A549 (cell line): Measurements from ENCODE around the gene RAP1B. TPM values are rescaled to one million over a fixed set of nuclear protein-coding genes. Genes with fewer than 3 reads are reported as not detected.

ENCODE experiments used
- ATAC-seq, 2 experiments: fragments of 200-7000 bp in 1 of 2; fragments of >200 bp in 1 of 2; cut with Nextera tagmentation in 1 of 2; cut with Tn5 transposase in 1 of 2; 3 replicates each; pipeline versions ENCODE4 v1.8.0 to v1.9.1; 2018 to 2020; ENCODE audit warnings: mild to moderate bottlenecking in 1 of 2, moderate library complexity in 1 of 2
- CTCF ChIA-PET: fragments of 300-600 bp; sonication (Branson Sonifier 250); formaldehyde crosslinking; extraction: SDS; loops from one replicate; lab custom pipeline; 2021; ENCODE audit warnings: antibody characterized with exemption, inconsistent platforms; lab: Yijun Ruan, JAX
- POLR2A ChIA-PET: fragments of 350-600 bp; formaldehyde crosslinking; extraction: SDS; loops from one replicate; lab custom pipeline; 2021; ENCODE audit warnings: antibody characterized with exemption, inconsistent platforms; lab: Yijun Ruan, JAX
- DNase-seq, 2 experiments: peaks; one replicate each; pipeline versions ENCODE4 v3.0.0 to v3.0.0-alpha.2; 2011 to 2016; ENCODE audit warnings: low read depth in 1 of 2, low spot score in 1 of 2
- FAIRE-seq: peaks from 2 replicates; lab custom pipeline; 2011; peaks lifted over from hg19 to GRCh38; lab: Jason Lieb, UNC
- H3K27ac ChIP-seq, 2 experiments: fragments of >200 bp; sonication (Bioruptor Twin); formaldehyde crosslinking; 3 replicates each; pipeline ENCODE4 v1.5.1; 2016 to 2017
- H3K4me1 ChIP-seq: fragments of >200 bp; sonication (Bioruptor Twin); formaldehyde crosslinking; 3 replicates; pipeline ENCODE4 v1.6.1; 2016
- H3K4me2 ChIP-seq: fragments of >200 bp; sonication (Bioruptor Twin); formaldehyde crosslinking; 3 replicates; pipeline ENCODE4 v1.6.1; 2016
- H3K4me3 ChIP-seq: fragments of >200 bp; sonication (Bioruptor Twin); formaldehyde crosslinking; 3 replicates; pipeline ENCODE4 v1.5.1; 2016
- H3K9me3 ChIP-seq: fragments of >200 bp; sonication (Bioruptor Twin); formaldehyde crosslinking; 3 replicates; pipeline ENCODE4 v1.6.1; 2016
- ATOH8 ChIP-seq: fragments of 250-450 bp; sonication (Bioruptor Pico); IDR thresholded peaks from 2 replicates; pipeline ENCODE4 v1.5.0; 2020; ENCODE audit warnings: low read depth, mild to moderate bottlenecking, moderate library complexity
- CBX8 ChIP-seq: fragments of 200-600 bp; sonication (generic); IDR thresholded peaks from 2 replicates; pipeline ENCODE4 v1.6.1; 2016
- CEBPB ChIP-seq, 2 experiments: fragments of >200 bp in 1 of 2; sonication (Bioruptor Twin) in 1 of 2; formaldehyde crosslinking in 1 of 2; IDR thresholded peaks; 2 replicates each; pipeline ENCODE4 v1.6.1; 2012 to 2016
- CTCF ChIP-seq: fragments of >200 bp; sonication (Bioruptor Twin); formaldehyde crosslinking; IDR thresholded peaks from 3 replicates; pipeline ENCODE4 v1.5.1; 2016
- E2F6 ChIP-seq: IDR thresholded peaks from 2 replicates; pipeline ENCODE4 v1.6.1; 2012; ENCODE audit warnings: low read depth, borderline replicate concordance
- FOSB ChIP-seq: fragments of 250-450 bp; sonication (Bioruptor Pico); IDR thresholded peaks from 2 replicates; pipeline ENCODE4 v1.5.0; 2020; ENCODE audit warnings: mild to moderate bottlenecking, moderate library complexity
- FOXS1 ChIP-seq: fragments of 250-450 bp; sonication (Bioruptor Pico); IDR thresholded peaks from 2 replicates; pipeline ENCODE4 v1.5.0; 2020; ENCODE audit warnings: mild to moderate bottlenecking, moderate library complexity
- HES2 ChIP-seq: fragments of >200 bp; sonication (Bioruptor Twin); formaldehyde crosslinking; IDR thresholded peaks from 2 replicates; pipeline ENCODE4 v1.6.1; 2016
- HMGXB4 ChIP-seq: fragments of 250-450 bp; sonication (Bioruptor Pico); IDR thresholded peaks from 2 replicates; pipeline ENCODE4 v1.5.0; 2021; ENCODE audit warnings: mild to moderate bottlenecking, moderate library complexity, borderline replicate concordance
- HOXA7 ChIP-seq: fragments of 250-450 bp; sonication (Bioruptor Pico); IDR thresholded peaks from 2 replicates; pipeline ENCODE4 v1.5.0; 2020; ENCODE audit warnings: mild to moderate bottlenecking, moderate library complexity
- HOXB13 ChIP-seq: fragments of 250-450 bp; sonication (Bioruptor Pico); IDR thresholded peaks from 2 replicates; pipeline ENCODE4 v1.5.0; 2020; ENCODE audit warnings: low read depth, mild to moderate bottlenecking, moderate library complexity
- KDM1A ChIP-seq: fragments of 200-600 bp; sonication (generic); IDR thresholded peaks from 2 replicates; pipeline ENCODE4 v1.6.1; 2016; ENCODE audit warnings: low read depth, mild to moderate bottlenecking
- KDM5A ChIP-seq: fragments of 200-600 bp; sonication (generic); IDR thresholded peaks from 2 replicates; pipeline ENCODE4 v1.6.1; 2016; ENCODE audit warnings: antibody characterized with exemption, mild to moderate bottlenecking
- MAFK ChIP-seq: fragments of 450-650 bp; IDR thresholded peaks from 2 replicates; pipeline ENCODE4 v1.6.1; 2014; ENCODE audit not compliant: partially characterized antibody
- MAX ChIP-seq: IDR thresholded peaks from 2 replicates; pipeline ENCODE4 v1.6.1; 2012
- MAZ ChIP-seq: fragments of 150-350 bp; IDR thresholded peaks from 2 replicates; pipeline ENCODE4 v1.6.1; 2014; ENCODE audit warnings: antibody characterized with exemption, low read depth, low read length, borderline replicate concordance
- MYC ChIP-seq: IDR thresholded peaks from 2 replicates; pipeline ENCODE4 v1.6.1; 2012; ENCODE audit warnings: mild to moderate bottlenecking, inconsistent platforms, low read length, improper control_type of control experiment, borderline replicate concordance
- NPAS2 ChIP-seq: fragments of 250-450 bp; sonication (Bioruptor Pico); IDR thresholded peaks from 2 replicates; pipeline ENCODE4 v1.8.0; 2022; ENCODE audit warnings: mild to moderate bottlenecking, moderate library complexity, borderline replicate concordance
- NR3C1 ChIP-seq: fragments of >200 bp; sonication (Bioruptor Twin); formaldehyde crosslinking; IDR thresholded peaks from 3 replicates; pipeline ENCODE4 v1.6.1; 2017
- POLR2A ChIP-seq: IDR thresholded peaks from 2 replicates; pipeline ENCODE4 v1.6.1; 2012; ENCODE audit warnings: mild to moderate bottlenecking, low read length
- POLR2AphosphoS2 ChIP-seq: conservative IDR thresholded peaks from 2 replicates; pipeline ENCODE4 v1.6.1; 2012; ENCODE audit warnings: low read length, improper control_type of control experiment, inconsistent platforms
- RAD21 ChIP-seq, 2 experiments: fragments of >200 bp in 1 of 2; sonication (Bioruptor Twin) in 1 of 2; formaldehyde crosslinking in 1 of 2; IDR thresholded peaks in 1 of 2; conservative IDR thresholded peaks in 1 of 2; 2 replicates in 1 of 2; 3 replicates in 1 of 2; pipeline ENCODE4 v1.6.1; 2012 to 2018; ENCODE audit warnings: inconsistent platforms in 1 of 2
- RARB ChIP-seq: fragments of 250-450 bp; sonication (Bioruptor Pico); IDR thresholded peaks from 2 replicates; pipeline ENCODE4 v1.8.0; 2021; ENCODE audit warnings: mild to moderate bottlenecking, moderate library complexity
- RCOR1 ChIP-seq: fragments of 150-350 bp; IDR thresholded peaks from 2 replicates; pipeline ENCODE4 v1.6.1; 2014; ENCODE audit warnings: antibody characterized with exemption, low read length, low read depth
- REST ChIP-seq: fragments of 200-600 bp; sonication (generic); IDR thresholded peaks from 2 replicates; pipeline ENCODE4 v1.6.1; 2016; ENCODE audit warnings: antibody characterized with exemption, mild to moderate bottlenecking, moderate library complexity
- RFX5 ChIP-seq: fragments of 450-650 bp; IDR thresholded peaks from 2 replicates; pipeline ENCODE4 v1.7.1; 2014; ENCODE audit warnings: antibody characterized with exemption, mild to moderate bottlenecking, moderate library complexity
- TFCP2L1 ChIP-seq: fragments of 250-450 bp; sonication (Bioruptor Pico); IDR thresholded peaks from 2 replicates; pipeline ENCODE4 v1.5.0; 2021; ENCODE audit warnings: mild to moderate bottlenecking
- USF2 ChIP-seq: fragments of 450-650 bp; IDR thresholded peaks from 2 replicates; pipeline ENCODE4 v1.6.1; 2014; ENCODE audit warnings: antibody characterized with exemption
- ZSCAN20 ChIP-seq: fragments of 250-450 bp; sonication (Bioruptor Pico); IDR thresholded peaks from 2 replicates; pipeline ENCODE4 v1.8.0; 2022; ENCODE audit warnings: mild to moderate bottlenecking, moderate library complexity
- WGBS: methylation state at CpG from one replicate; pipeline ENCODE4 v1.1.6; 2017; ENCODE audit errors: missing lambda C conversion rate; 5-methylcytosine and 5-hydroxymethylcytosine counted together
- polyA plus RNA-seq, 4 experiments: library from polyadenylated mRNA; depleted of rRNA in 3 of 4; stranded (reverse); fragments of >200 nt; fragmentation: RNase III in 1 of 4; extraction: RNeasy Plus Mini Kit Qiagen cat#74134 plus additional on column Dnase treatment in 1 of 4; gene quantifications; 2 replicates in 3 of 4; 3 replicates in 1 of 4; pipeline ENCODE4 v1.2.3, GENCODE V29; 2011 to 2017

Gene RAP1B
- polyA plus RNA-seq, 2 of the 4 experiments (the other 2 are of a cell fraction): 196 to 305 TPM

GRCh38 chr12:68686595-68687521, 76.2 kb downstream of the RAP1B start, which contains the start of gene NUP107:
TSS of gene NUP107 (plus strand) at chr12:68686978. CDS start at chr12:68687066, 88 bp downstream.
- no peaks in the 10 kb centered on the region for H3K9me3 ChIP-seq
- H3K27ac ChIP-seq: peak within 1 kb of the TSS; percentile 82 to 88
- peaks cover 18% of the 10 kb centered on the region for H3K4me1 ChIP-seq
- CTCF ChIA-PET: interaction anchor here (1.4 kb wide), 1 partner anchor 328 kb away, joined by 5 read pairs; no protein-coding TSS in a partner anchor
- DNase-seq (peak; percentile 93 to 99), ATAC-seq (peak; percentile 97 to 98), FAIRE-seq (peak; percentile 43)
- peak within 1 kb of the TSS; percentile 91 for H3K4me2 ChIP-seq
- POLR2A ChIA-PET: interaction anchor here (1.0 to 1.1 kb wide), 2 partner anchors 59 to 122 kb away, joined by 3 read pairs; partner anchors contain the start of genes MDM2 and SLC35E3
- WGBS: 2% methylated on average over 44 of the region's 44 CpGs
- peak within 1 kb of the TSS; percentile 84 for H3K4me3 ChIP-seq
- TF ChIP-seq KDM1A (no peak), HOXB13 (CRISPR knock-in tag) (no peak), HOXA7 (no peak), RAD21 (conservative IDR thresholded peaks at IDR 0.05 in 1 of 2, IDR thresholded peaks at IDR 0.05 in 1 of 2) (peak in 1 of 2 experiments; percentile 3; a peak in 2 of 5 replicates), FOSB (CRISPR knock-in tag) (no peak), CTCF (no peak), REST (no peak), ATOH8 (CRISPR knock-in tag) (no peak), MYC (peak; percentile 96), MAZ (no peak), TFCP2L1 (CRISPR knock-in tag) (no peak), ZSCAN20 (CRISPR knock-in tag) (no peak), HMGXB4 (CRISPR knock-in tag) (no peak), RARB (CRISPR knock-in tag) (no peak), CBX8 (no peak), E2F6 (peak; percentile 70; the same call in 1 of the 2 replicates), RCOR1 (no peak), NR3C1 (no peak), POLR2A (peak; percentile 60), USF2 (no peak), NPAS2 (CRISPR knock-in tag) (no peak), POLR2AphosphoS2 (no peak), CEBPB (IDR thresholded peaks at IDR 0.05) (peak in 1 of 2 experiments; percentile 61; a peak in 2 of 4 replicates), FOXS1 (CRISPR knock-in tag) (no peak), RFX5 (no peak; the same call in 1 of the 2 replicates), KDM5A (peak; percentile 98), MAX (peak; percentile 97), HES2 (no peak), MAFK (no peak)
